Gastrocnemius medialis (tissue), 4 donors: ENCODE data around the gene HBD.

Experiments used
- CTCF ChIP-seq, 5 experiments: fragments of 450-650 bp in 3 of 5; fragments of 200-600 bp in 2 of 5; sonication (generic) in 2 of 5; IDR thresholded peaks in 4 of 5; conservative IDR thresholded peaks in 1 of 5; 1 replicate in 4 of 5; 2 replicates in 1 of 5; pipeline ENCODE4 v1.5.1; 2016 to 2019; ENCODE audit warnings: antibody characterized with exemption in 5 of 5, mild to moderate bottlenecking in 3 of 5, moderate library complexity in 3 of 5
- POLR2A ChIP-seq, 2 donors: fragments of 450-650 bp; IDR thresholded peaks; one replicate each; pipeline ENCODE4 v1.6.1; 2017; ENCODE audit warnings: antibody characterized with exemption in 2 of 2, mild to moderate bottlenecking in 2 of 2, moderate library complexity in 2 of 2

GRCh38 chr11:5279471-5280090, 45.3 kb upstream of the HBD start:
- TF ChIP-seq CTCF (IDR thresholded peaks at IDR 0.05 in 4 of 5, conservative IDR thresholded peaks at IDR 0.05 in 1 of 5) (no peak), POLR2A (IDR thresholded peaks at IDR 0.05) (no peak)
